ENCODE data around the gene NFATC2IP. TPM values are rescaled to one million over a fixed set of nuclear protein-coding genes. Genes with fewer than 3 reads are reported as not detected.
A peak's percentile ranks its signal among the peaks of the same experiment; 100 is the strongest.

The NFATC2IP gene
- total and polyA plus RNA-seq, 2 donors (not counting 1 experiment from before 2014, with no cell fraction given): 96.4 to 102 TPM

DNA sequence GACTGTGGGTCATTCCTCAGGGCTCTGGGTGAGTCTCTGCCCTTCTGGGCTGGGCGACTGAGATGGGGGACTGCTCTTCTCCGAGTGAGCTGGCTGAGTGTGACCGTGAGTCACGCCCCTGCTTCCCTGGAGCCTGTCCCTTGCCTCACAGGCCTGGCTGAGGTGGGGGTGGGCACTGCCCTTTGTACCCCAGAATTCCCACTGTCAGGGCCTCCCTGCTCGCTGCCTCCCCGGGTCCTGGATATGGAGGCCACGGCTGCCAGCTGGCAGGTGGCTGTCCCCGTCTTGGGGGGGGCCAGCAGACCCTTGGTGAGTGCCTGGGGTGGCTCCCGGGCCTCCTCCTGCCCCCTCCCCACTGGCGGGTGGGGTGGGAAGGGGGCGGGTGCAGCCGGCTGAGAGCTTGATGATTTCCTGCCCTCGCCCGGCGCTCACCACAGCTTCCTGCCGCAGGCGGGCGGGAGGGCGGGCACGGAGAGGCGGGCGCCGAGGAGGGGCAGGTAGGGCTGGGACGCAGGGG, 33.9 kb downstream of the NFATC2IP start, which contains the start of gene LAT:
Gene LAT (plus strand): TSS at position 434 of the 517 bp plus-strand sequence. CDS start 366 bp downstream, outside the sequence.
- peaks cover 6% of the 10 kb centered on the region for H3K9me3 Mint-ChIP-seq (ENCODE audit: insufficient read depth)
- TF ChIP-seq, protein P1, sequence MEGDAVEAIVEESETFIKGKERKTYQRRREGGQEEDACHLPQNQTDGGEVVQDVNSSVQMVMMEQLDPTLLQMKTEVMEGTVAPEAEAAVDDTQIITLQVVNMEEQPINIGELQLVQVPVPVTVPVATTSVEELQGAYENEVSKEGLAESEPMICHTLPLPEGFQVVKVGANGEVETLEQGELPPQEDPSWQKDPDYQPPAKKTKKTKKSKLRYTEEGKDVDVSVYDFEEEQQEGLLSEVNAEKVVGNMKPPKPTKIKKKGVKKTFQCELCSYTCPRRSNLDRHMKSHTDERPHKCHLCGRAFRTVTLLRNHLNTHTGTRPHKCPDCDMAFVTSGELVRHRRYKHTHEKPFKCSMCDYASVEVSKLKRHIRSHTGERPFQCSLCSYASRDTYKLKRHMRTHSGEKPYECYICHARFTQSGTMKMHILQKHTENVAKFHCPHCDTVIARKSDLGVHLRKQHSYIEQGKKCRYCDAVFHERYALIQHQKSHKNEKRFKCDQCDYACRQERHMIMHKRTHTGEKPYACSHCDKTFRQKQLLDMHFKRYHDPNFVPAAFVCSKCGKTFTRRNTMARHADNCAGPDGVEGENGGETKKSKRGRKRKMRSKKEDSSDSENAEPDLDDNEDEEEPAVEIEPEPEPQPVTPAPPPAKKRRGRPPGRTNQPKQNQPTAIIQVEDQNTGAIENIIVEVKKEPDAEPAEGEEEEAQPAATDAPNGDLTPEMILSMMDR (IDR thresholded peaks at IDR 0.05): no peak
- no peak for TF ChIP-seq EZH2 (IDR thresholded peaks at IDR 0.05; ENCODE audit: borderline replicate concordance, insufficient read depth, low read depth, low read length, poor library complexity, severe bottlenecking)
- Histone ChIP-seq H2AFZ (ENCODE audit: insufficient read depth, low read depth, low read length, poor library complexity, severe bottlenecking) (peak within 1 kb of the TSS; percentile 28), H3K4me2 (replicated peaks; ENCODE audit: low read depth, low read length, poor library complexity, severe bottlenecking) (peak within 1 kb of the TSS; percentile 74), H3K27ac (ENCODE audit: low read length in 2 of 2) (no peak within 1 kb of the TSS), H3K36me3 (replicated peaks in 1 of 2; ENCODE audit: control extremely low read depth in 1 of 2, control insufficient read depth in 1 of 2, extremely low read depth in 1 of 2, insufficient read depth in 2 of 2, low read length in 1 of 2) (peaks cover 0 to 53% of the 10 kb centered on the region in 2 experiments), H3K27me3 (replicated peaks in 1 of 4; ENCODE audit: control extremely low read depth in 1 of 4, control insufficient read depth in 3 of 4, insufficient read depth in 4 of 4, low read length in 3 of 4) (peaks cover 0 to 13% (median 0%) of the 10 kb centered on the region in 4 experiments), H4K20me1 (ENCODE audit: control insufficient read depth, insufficient read depth, low read length, poor library complexity, severe bottlenecking) (peaks cover 30% of the 10 kb centered on the region), H3K9me3 (ENCODE audit: control extremely low read depth in 1 of 3, control insufficient read depth in 2 of 3, insufficient read depth in 1 of 3, low read length in 2 of 3) (peaks cover 0 to 30% (median 12%) of the 10 kb centered on the region in 3 donors), H3K9ac (ENCODE audit: low read length) (no peak within 1 kb of the TSS), H3K4me3 (ENCODE audit: control extremely low read depth in 1 of 5, extremely low read depth in 1 of 5, insufficient read depth in 1 of 5, low read depth in 2 of 5, low read length in 4 of 5) (peak within 1 kb of the TSS in 4 of 5 experiments; percentile 15 to 39 (median 33)), H3K4me1 (ENCODE audit: control insufficient read depth in 2 of 2, insufficient read depth in 2 of 2, low read length in 2 of 2) (peaks cover 16 to 22% of the 10 kb centered on the region in 2 donors), H3K79me2 (ENCODE audit: control insufficient read depth, insufficient read depth, low read length) (peaks cover 3% of the 10 kb centered on the region)
- peak; percentile 59 for DNase-seq
- intact Hi-C loops (cut with micrococcal nuclease): no loop called here
- 2% methylated on average over 16 of the region's 24 CpGs for WGBS (ENCODE audit: insufficient coverage)
- ATAC-seq (ENCODE audit: low read depth): peak; percentile 72
- peaks cover 13% of the 10 kb centered on the region for H3K4me1 Mint-ChIP-seq
- H3K27ac Mint-ChIP-seq: no peak within 1 kb of the TSS
- ChIA-PET POLR2A (interaction anchor here (0.6 to 0.7 kb wide), 2 partner anchors 114 to 1439 kb away, joined by 4 to 5 read pairs; no protein-coding TSS in a partner anchor), CTCF (interaction anchor here (0.6 kb wide), 1 partner anchor 12 kb away, joined by 3 read pairs; no protein-coding TSS in a partner anchor)
- peaks cover 3% of the 10 kb centered on the region for H3K27me3 Mint-ChIP-seq
- H3K4me3 Mint-ChIP-seq: peak within 1 kb of the TSS; percentile 67
